ENCODE data around the gene LVRN. TPM values are rescaled to one million over a fixed set of nuclear protein-coding genes. Genes with fewer than 3 reads are reported as not detected.

LVRN gene
- total and polyA plus RNA-seq, 2 of the 4 experiments (the other 2 are of a cell fraction): 0.10 to 0.18 TPM

DNA sequence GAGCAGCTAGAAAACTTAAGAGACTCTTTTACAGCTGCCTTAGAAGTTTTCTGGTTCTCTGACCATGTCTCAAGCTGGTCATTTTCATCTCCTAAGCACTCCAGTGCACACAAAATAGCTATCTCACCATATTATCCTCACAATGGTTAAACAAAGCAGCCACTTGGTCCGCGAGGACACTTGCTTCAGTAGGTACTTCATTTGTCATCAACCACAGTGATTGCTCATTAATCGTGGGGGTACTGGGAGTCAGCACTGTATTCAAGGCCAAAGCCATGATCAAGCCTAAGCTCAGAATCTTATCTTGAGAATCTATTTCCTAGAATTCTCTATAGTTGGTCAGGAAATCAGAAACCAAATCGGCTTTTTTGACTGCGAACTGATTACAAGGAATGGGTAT is 72.8 kb downstream of the LVRN start:
- Histone ChIP-seq H3K36me3 (ENCODE audit: control insufficient read depth, insufficient read depth, low read length) (no peaks in the 10 kb centered on the region), H2AK9ac (replicated peaks; ENCODE audit: low read depth, low read length, poor library complexity) (no peak overlapping the region), H3K4me3 (ENCODE audit: insufficient read depth, low read depth, low read length) (no peak overlapping the region), H3K23ac (ENCODE audit: low read depth, low read length) (no peak overlapping the region), H3K4me2 (ENCODE audit: low read depth, low read length) (no peak overlapping the region), H3K18ac (ENCODE audit: low read depth, low read length) (no peak overlapping the region), H2BK5ac (ENCODE audit: low read depth, low read length, poor library complexity, severe bottlenecking) (no peak overlapping the region), H2AFZ (replicated peaks; ENCODE audit: low read length, poor library complexity) (no peak overlapping the region), H2BK120ac (ENCODE audit: low read depth, low read length) (no peak overlapping the region), H4K20me1 (ENCODE audit: insufficient read depth, low read length) (no peaks in the 10 kb centered on the region), H3K4me1 (ENCODE audit: control insufficient read depth, insufficient read depth, low read length) (no peaks in the 10 kb centered on the region), H3K79me1 (ENCODE audit: low read depth in 1 of 2, low read length in 2 of 2) (no peaks in the 10 kb centered on the region), H4K5ac (ENCODE audit: low read depth, low read length) (no peak overlapping the region), H4K91ac (ENCODE audit: insufficient read depth, low read depth, low read length) (no peak overlapping the region), H3K27me3 (ENCODE audit: control insufficient read depth, insufficient read depth, low read length) (peaks cover 5% of the 10 kb centered on the region; the same call in 1 of the 2 replicates), H2BK20ac (ENCODE audit: low read depth, low read length) (no peak overlapping the region), H3K56ac (ENCODE audit: extremely low read depth, insufficient read depth, low read length) (no peak overlapping the region), H3K9me3 (ENCODE audit: control insufficient read depth, insufficient read depth, low read length) (no peaks in the 10 kb centered on the region), H3K4ac (ENCODE audit: low read depth, low read length) (no peak overlapping the region), H3K9me1 (ENCODE audit: insufficient read depth, low read length) (no peaks in the 10 kb centered on the region), H2AK5ac (ENCODE audit: low read depth, low read length) (no peak overlapping the region), H3K14ac (replicated peaks; ENCODE audit: low read depth, low read length) (no peak overlapping the region), H2BK15ac (ENCODE audit: low read depth, low read length) (no peak overlapping the region), H4K8ac (ENCODE audit: low read depth in 2 of 2, low read length in 2 of 2) (no peak overlapping the region), H3K9ac (ENCODE audit: low read depth, low read length) (no peak overlapping the region), H3K27ac (ENCODE audit: insufficient read depth, low read length) (no peak overlapping the region)
- WGBS, 2 experiments (ENCODE audit: extremely low coverage in 2 of 2, insufficient read length in 1 of 2): 100% methylated on average over 2 of the region's 5 CpGs; no CpG with 5 or more reads in 1 of the 2 experiments
- dilution Hi-C loops (cut with HindIII; ENCODE audit: low sequenced_read_pairs, unreplicated experiment) (no loop called here), in situ Hi-C loops (cut with MboI; ENCODE audit: low sequenced_read_pairs) (no loop called here), intact Hi-C loops (cut with micrococcal nuclease) (no loop called here)
- DNase-seq (no peak), ATAC-seq (ENCODE audit: low read depth) (no peak)
- no TSS peak for BruUV-seq (replicated peaks)
- POLR2A ChIA-PET (ENCODE audit: unreplicated experiment): interaction anchor here (0.6 kb wide), 1 partner anchor 94 kb away, joined by 3 read pairs; no protein-coding TSS in a partner anchor
- TF ChIP-seq, protein P1, sequence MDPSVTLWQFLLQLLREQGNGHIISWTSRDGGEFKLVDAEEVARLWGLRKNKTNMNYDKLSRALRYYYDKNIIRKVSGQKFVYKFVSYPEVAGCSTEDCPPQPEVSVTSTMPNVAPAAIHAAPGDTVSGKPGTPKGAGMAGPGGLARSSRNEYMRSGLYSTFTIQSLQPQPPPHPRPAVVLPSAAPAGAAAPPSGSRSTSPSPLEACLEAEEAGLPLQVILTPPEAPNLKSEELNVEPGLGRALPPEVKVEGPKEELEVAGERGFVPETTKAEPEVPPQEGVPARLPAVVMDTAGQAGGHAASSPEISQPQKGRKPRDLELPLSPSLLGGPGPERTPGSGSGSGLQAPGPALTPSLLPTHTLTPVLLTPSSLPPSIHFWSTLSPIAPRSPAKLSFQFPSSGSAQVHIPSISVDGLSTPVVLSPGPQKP (IDR thresholded peaks at IDR 0.05; ENCODE audit: borderline replicate concordance, low read depth, low read length): no peak
- CTCF ChIA-PET: interaction anchor here (0.8 to 1.8 kb wide), 2 partner anchors 33 to 147 kb away, joined by 3 to 4 read pairs; no protein-coding TSS in a partner anchor
